SK-N-SH (cell line): ENCODE measurements around the gene OTOG. TPM values are rescaled to one million over a fixed set of nuclear protein-coding genes. Genes with fewer than 3 reads are reported as not detected.

Experiments
- CTCF ChIA-PET: fragments of 300-600, 350-600 bp; formaldehyde crosslinking; extraction: SDS; loops from one replicate; lab custom pipeline; 2021; lab: Yijun Ruan, JAX
- POLR2A ChIA-PET: fragments of 350-600 bp; sonication (Branson Sonifier 250); formaldehyde crosslinking; extraction: SDS; loops from one replicate; lab custom pipeline; 2020; ENCODE audit warnings: antibody characterized with exemption, inconsistent platforms; lab: Yijun Ruan, JAX
- DNase-seq: peaks from one replicate; pipeline ENCODE4 v3.0.0; 2012
- H2AFZ ChIP-seq: fragments of 200-600 bp; sonication (generic); 2 replicates; pipeline ENCODE4 v1.8.1; 2016; ENCODE audit warnings: antibody characterized with exemption, mild to moderate bottlenecking, low read depth
- H3F3A ChIP-seq: fragments of 200-600 bp; sonication (generic); replicated peaks from 2 replicates; pipeline ENCODE3; 2016; ENCODE audit warnings: antibody characterized with exemption, mild to moderate bottlenecking; ENCODE audit not compliant: insufficient read depth
- H3K27ac ChIP-seq, 2 experiments: fragments of 200-500 bp in 1 of 2; fragments of 200-600 bp in 1 of 2; sonication (Bioruptor generic) in 1 of 2; sonication (generic), shearing (Covaris generic) in 1 of 2; 2 replicates each; pipeline versions ENCODE4 v1.5.1 to v1.6.1; 2014 to 2016; ENCODE audit warnings: low read depth in 2 of 2, inconsistent platforms in 1 of 2, low read length in 1 of 2, mild to moderate bottlenecking in 1 of 2, mixed read lengths in 1 of 2
- H3K27me3 ChIP-seq: fragments of 200-600 bp; sonication (generic), shearing (Covaris generic); 2 replicates; pipeline ENCODE4 v1.6.1; 2016; ENCODE audit warnings: mixed run types; ENCODE audit not compliant: insufficient read depth
- H3K36me3 ChIP-seq, 2 experiments: fragments of 200-500 bp in 1 of 2; fragments of 200-600 bp in 1 of 2; sonication (Bioruptor generic) in 1 of 2; sonication (generic) in 1 of 2; replicated peaks in 1 of 2; 2 replicates each; pipeline versions ENCODE3 to v1.5.1; 2014 to 2016; ENCODE audit warnings: low read length in 1 of 2, mild to moderate bottlenecking in 1 of 2; ENCODE audit not compliant: insufficient read depth in 2 of 2, control insufficient read depth in 1 of 2
- H3K4me1 ChIP-seq, 2 experiments: fragments of 200-500 bp in 1 of 2; fragments of 200-600 bp in 1 of 2; sonication (Bioruptor generic) in 1 of 2; sonication (generic), shearing (Covaris generic) in 1 of 2; 2 replicates each; pipeline versions ENCODE4 v1.5.1 to v1.6.1; 2014 to 2016; ENCODE audit warnings: low read depth in 1 of 2, low read length in 1 of 2, mixed run types in 1 of 2; ENCODE audit not compliant: insufficient read depth in 2 of 2, control insufficient read depth in 1 of 2
- H3K4me2 ChIP-seq: fragments of 200-600 bp; sonication (generic), shearing (Covaris generic); 2 replicates; pipeline ENCODE4 v1.6.1; 2017; ENCODE audit warnings: mixed run types
- H3K4me3 ChIP-seq, 2 experiments: fragments of 200-500 bp in 1 of 2; fragments of 200-600 bp in 1 of 2; sonication (Bioruptor generic) in 1 of 2; sonication (generic), shearing (Covaris generic) in 1 of 2; 2 replicates each; pipeline versions ENCODE4 v1.5.1 to v1.8.1; 2014 to 2016; ENCODE audit warnings: low read depth in 2 of 2, inconsistent platforms in 1 of 2, low read length in 1 of 2, mild to moderate bottlenecking in 1 of 2, mixed read lengths in 1 of 2, moderate library complexity in 1 of 2
- H3K79me2 ChIP-seq: fragments of 200-600 bp; sonication (generic); 2 replicates; pipeline ENCODE4 v1.8.1; 2017; ENCODE audit warnings: mild to moderate bottlenecking; ENCODE audit not compliant: insufficient read depth
- H3K9ac ChIP-seq: fragments of 200-600 bp; sonication (generic); 2 replicates; pipeline ENCODE4 v1.6.1; 2017; ENCODE audit warnings: mixed run types
- H3K9me2 ChIP-seq: fragments of 200-600 bp; sonication (generic); 2 replicates; pipeline ENCODE4 v1.6.1; 2017; ENCODE audit warnings: mixed run types
- H3K9me3 ChIP-seq: fragments of 200-600 bp; sonication (generic); 2 replicates; pipeline ENCODE4 v1.6.1; 2017; ENCODE audit warnings: mixed run types, mild to moderate bottlenecking, moderate library complexity
- H4K20me1 ChIP-seq: fragments of 200-600 bp; sonication (generic); 2 replicates; pipeline ENCODE4 v1.6.1; 2017; ENCODE audit warnings: mild to moderate bottlenecking, mixed run types; ENCODE audit not compliant: insufficient read depth
- CHD2 ChIP-seq: fragments of 150-350 bp; IDR thresholded peaks from 2 replicates; pipeline ENCODE4 v1.6.1; 2018; ENCODE audit warnings: low read length; ENCODE audit not compliant: partially characterized antibody
- CTCF ChIP-seq: fragments of 200-600 bp; sonication (generic); IDR thresholded peaks from 2 replicates; pipeline ENCODE4 v1.6.1; 2017; ENCODE audit warnings: antibody characterized with exemption, mild to moderate bottlenecking, moderate library complexity
- ELF1 ChIP-seq: IDR thresholded peaks from 2 replicates; pipeline ENCODE4 v1.4.0; 2012
- EZH2phosphoT487 ChIP-seq: fragments of 200-600 bp; sonication (generic); IDR thresholded peaks from 2 replicates; pipeline ENCODE4 v1.6.1; 2017; ENCODE audit warnings: low read depth, mixed run types, mild to moderate bottlenecking, antibody characterized with exemption, moderate library complexity, borderline replicate concordance
- FOSL2 ChIP-seq: IDR thresholded peaks from 2 replicates; pipeline ENCODE4 v1.4.0; 2012; ENCODE audit warnings: low read depth, mild to moderate bottlenecking, moderate library complexity, borderline replicate concordance
- FOXJ3 ChIP-seq: sonication (generic); formaldehyde crosslinking; IDR thresholded peaks from 2 replicates; pipeline ENCODE4 v1.5.1; 2020; ENCODE audit warnings: mild to moderate bottlenecking, missing genetic modification reagents
- GABPA ChIP-seq: IDR thresholded peaks from 2 replicates; pipeline ENCODE4 v1.4.0; 2012; ENCODE audit warnings: low read depth, mild to moderate bottlenecking
- NFIC ChIP-seq: IDR thresholded peaks from 2 replicates; pipeline ENCODE4 v1.4.0; 2012; ENCODE audit warnings: borderline replicate concordance
- POLR2AphosphoS5 ChIP-seq: IDR thresholded peaks from 2 replicates; pipeline ENCODE4 v1.6.1; 2012; ENCODE audit warnings: low read depth, low read length
- RAD21 ChIP-seq: IDR thresholded peaks from 2 replicates; pipeline ENCODE4 v1.6.1; 2012; ENCODE audit warnings: mild to moderate bottlenecking, low read length
- RCOR1 ChIP-seq: fragments of 150-350 bp; IDR thresholded peaks from 2 replicates; pipeline ENCODE4 v1.6.1; 2017; ENCODE audit warnings: antibody characterized with exemption, low read length
- REST ChIP-seq: IDR thresholded peaks from 2 replicates; pipeline ENCODE4 v1.6.1; 2012; ENCODE audit warnings: mild to moderate bottlenecking, low read depth, low read length, moderate library complexity
- RXRA ChIP-seq: IDR thresholded peaks from 2 replicates; pipeline ENCODE4 v1.4.0; 2012; ENCODE audit warnings: low read depth, mild to moderate bottlenecking, borderline replicate concordance
- SMC3 ChIP-seq: IDR thresholded peaks from 2 replicates; pipeline ENCODE4 v1.6.1; 2012; ENCODE audit warnings: low read depth, low read length, improper control_type of control experiment
- TAF1 ChIP-seq: IDR thresholded peaks from 2 replicates; pipeline ENCODE4 v1.6.1; 2012; ENCODE audit warnings: low read depth, mild to moderate bottlenecking, low read length, moderate library complexity, borderline replicate concordance
- TEAD4 ChIP-seq: IDR thresholded peaks from 2 replicates; pipeline ENCODE4 v1.4.0; 2012; ENCODE audit warnings: mild to moderate bottlenecking, borderline replicate concordance; ENCODE audit not compliant: insufficient read depth
- USF1 ChIP-seq: IDR thresholded peaks from 2 replicates; pipeline ENCODE4 v1.4.0; 2012; ENCODE audit warnings: low read depth, borderline replicate concordance
- USF2 ChIP-seq: fragments of 150-350 bp; IDR thresholded peaks from 2 replicates; pipeline ENCODE4 v1.6.1; 2017; ENCODE audit warnings: antibody characterized with exemption, low read length, low read depth, borderline replicate concordance
- ZBTB33 ChIP-seq: IDR thresholded peaks from 2 replicates; pipeline ENCODE4 v1.4.0; 2012; ENCODE audit warnings: low read depth, borderline replicate concordance
- WGBS: methylation state at CpG from one replicate; pipeline ENCODE4 v1.1.6; 2017; ENCODE audit warnings: low lambda C conversion rate; 5-methylcytosine and 5-hydroxymethylcytosine counted together
- polyA plus RNA-seq, 3 experiments: library from polyadenylated mRNA; depleted of rRNA; stranded (reverse); fragments of >200 nt; gene quantifications; 2 replicates each; pipeline ENCODE4 v1.2.3, GENCODE V29; 2012

Gene OTOG
- polyA plus RNA-seq, 1 of the 3 experiments (the other 2 are of a cell fraction) = not detected

- TF ChIP-seq USF2 (no peak), ELF1 (peak; percentile 48), ZBTB33 (0 out of 2 replicates have a peak, but pooled peaks have one; percentile 17), TAF1 (0 out of 2 replicates have a peak, but pooled peaks have one; percentile 7), RXRA (peak; percentile 21; the same call in 1 of the 2 replicates)
Observed at GRCh38 chr11:17683377-17684161, 136.5 kb downstream of the OTOG start (continued).

- H3K9me3 ChIP-seq = no peaks in the 10 kb centered on the region
- DNase-seq = no peak
- H3K4me3 ChIP-seq = no peak overlapping the region
- H3K9me2 ChIP-seq = no peaks in the 10 kb centered on the region
- no peaks in the 10 kb centered on the region for H4K20me1 ChIP-seq
- H3K27me3 ChIP-seq = no peaks in the 10 kb centered on the region
- H3K79me2 ChIP-seq = no peaks in the 10 kb centered on the region
- WGBS = 66% methylated on average over 5 of the region's 5 CpGs
- peaks cover 0 to 11% of the 10 kb centered on the region in 2 experiments; a peak in 1 of 4 replicates for H3K4me1 ChIP-seq
- ChIA-PET CTCF (interaction anchor here (0.6 to 1.0 kb wide), 2 partner anchors 86 to 290 kb away, joined by 3 read pairs; no protein-coding TSS in a partner anchor), POLR2A (no interaction called here)
- H3K36me3 ChIP-seq = no peaks in the 10 kb centered on the region
- peaks cover 9% of the 10 kb centered on the region for H3F3A ChIP-seq
- no peak overlapping the region for H3K9ac ChIP-seq
- H2AFZ ChIP-seq = no peak overlapping the region
- no peak overlapping the region for H3K27ac ChIP-seq
- H3K4me2 ChIP-seq = no peak overlapping the region
- TF ChIP-seq RCOR1 = no peak
- TF ChIP-seq TAF1 = no peak
- no peak for TF ChIP-seq USF1
- no peak for TF ChIP-seq FOSL2
- TF ChIP-seq GABPA = no peak
- no peak for TF ChIP-seq USF2
- no peak for TF ChIP-seq CHD2
- TF ChIP-seq EZH2phosphoT487 = no peak
- TF ChIP-seq POLR2AphosphoS5 = no peak
- TF ChIP-seq FOXJ3 (CRISPR knock-in tag) = no peak
- TF ChIP-seq RXRA = no peak
- no peak for TF ChIP-seq CTCF
- TF ChIP-seq REST = no peak
- TF ChIP-seq RAD21 = no peak
- TF ChIP-seq ELF1 = no peak
- no peak for TF ChIP-seq TEAD4
- no peak for TF ChIP-seq SMC3
- no peak for TF ChIP-seq NFIC
Observed at GRCh38 chr11:17684550-17684949, 137.5 kb downstream of the OTOG start.
